MM.1S (cell line): ENCODE data around the gene SLC51B.
"Not testable (repeated sequence)": the region's sequence is repeated elsewhere in the genome, so short reads cannot be mapped to it uniquely, and the experiment has no call there.

ENCODE experiments used
- DNase-seq: peaks from one replicate; pipeline ENCODE4 v3.0.0-alpha.2; 2015
- H2AFZ ChIP-seq: fragments of 300-600 bp; sonication (generic); 2 replicates; pipeline ENCODE4 v1.6.0; 2016; ENCODE audit warnings: antibody characterized with exemption, low read length
- H3F3A ChIP-seq: fragments of 300-600 bp; sonication (generic); 2 replicates; pipeline ENCODE4 v1.6.1; 2016; ENCODE audit warnings: mild to moderate bottlenecking, antibody characterized with exemption, low read length, moderate library complexity, mixed read lengths; ENCODE audit not compliant: insufficient read depth
- H3K27ac ChIP-seq: fragments of 300-600 bp; sonication (generic); 2 replicates; pipeline ENCODE4 v1.5.1; 2016; ENCODE audit warnings: mild to moderate bottlenecking, low read length
- H3K27me3 ChIP-seq: fragments of 300-600 bp; sonication (generic); replicated peaks from 2 replicates; pipeline ENCODE4 v1.6.0; 2016; ENCODE audit warnings: low read length; ENCODE audit not compliant: insufficient read depth
- H3K36me3 ChIP-seq: fragments of 300-600 bp; sonication (generic); replicated peaks from 2 replicates; pipeline ENCODE4 v1.6.1; 2016; ENCODE audit warnings: mild to moderate bottlenecking, low read length, mixed read lengths; ENCODE audit not compliant: insufficient read depth
- H3K4me1 ChIP-seq: fragments of 300-600 bp; sonication (generic); 2 replicates; pipeline ENCODE4 v1.6.1; 2016; ENCODE audit warnings: low read length, mixed read lengths
- H3K4me2 ChIP-seq: fragments of 300-600 bp; sonication (generic); 2 replicates; pipeline ENCODE4 v1.6.0; 2016; ENCODE audit warnings: low read depth, low read length
- H3K4me3 ChIP-seq: fragments of 300-600 bp; sonication (generic); 2 replicates; pipeline ENCODE4 v1.5.1; 2016; ENCODE audit warnings: low read length, mixed read lengths
- H3K79me2 ChIP-seq: fragments of 300-600 bp; sonication (generic); 2 replicates; pipeline ENCODE4 v1.6.1; 2016; ENCODE audit warnings: mixed run types, low read length, mixed read lengths
- H3K9ac ChIP-seq: fragments of 300-600 bp; sonication (generic); 2 replicates; pipeline ENCODE4 v1.6.1; 2016; ENCODE audit warnings: low read length, mixed read lengths
- H3K9me2 ChIP-seq: fragments of 300-600 bp; sonication (generic); replicated peaks from 2 replicates; pipeline ENCODE4 v1.6.1; 2016; ENCODE audit warnings: mild to moderate bottlenecking, low read length, mixed read lengths; ENCODE audit not compliant: insufficient read depth
- H3K9me3 ChIP-seq: fragments of 300-600 bp; sonication (generic); replicated peaks from 2 replicates; pipeline ENCODE4 v1.6.1; 2016; ENCODE audit warnings: mild to moderate bottlenecking, low read length, mixed read lengths; ENCODE audit not compliant: insufficient read depth
- H4K20me1 ChIP-seq: fragments of 300-600 bp; sonication (generic); 2 replicates; pipeline ENCODE4 v1.6.1; 2016; ENCODE audit warnings: mild to moderate bottlenecking, low read length, moderate library complexity, mixed read lengths; ENCODE audit not compliant: insufficient read depth
- EZH2 ChIP-seq: fragments of 300-600 bp; sonication (generic); optimal IDR thresholded peaks from 2 replicates; pipeline ENCODE3; 2017; ENCODE audit warnings: low read depth, mild to moderate bottlenecking, antibody characterized with exemption, low read length, mixed read lengths
- EZH2phosphoT487 ChIP-seq: fragments of 300-600 bp; sonication (generic); IDR thresholded peaks from 2 replicates; pipeline ENCODE4 v1.6.1; 2018; ENCODE audit warnings: antibody characterized with exemption, low read length
- TF ChIP-seq, protein P1 (sequence below): fragments of 300-600 bp; sonication (generic); IDR thresholded peaks from 2 replicates; pipeline ENCODE4 v1.5.1; 2016; ENCODE audit warnings: antibody characterized with exemption, low read length, mixed read lengths

SLC51B gene

DNA sequence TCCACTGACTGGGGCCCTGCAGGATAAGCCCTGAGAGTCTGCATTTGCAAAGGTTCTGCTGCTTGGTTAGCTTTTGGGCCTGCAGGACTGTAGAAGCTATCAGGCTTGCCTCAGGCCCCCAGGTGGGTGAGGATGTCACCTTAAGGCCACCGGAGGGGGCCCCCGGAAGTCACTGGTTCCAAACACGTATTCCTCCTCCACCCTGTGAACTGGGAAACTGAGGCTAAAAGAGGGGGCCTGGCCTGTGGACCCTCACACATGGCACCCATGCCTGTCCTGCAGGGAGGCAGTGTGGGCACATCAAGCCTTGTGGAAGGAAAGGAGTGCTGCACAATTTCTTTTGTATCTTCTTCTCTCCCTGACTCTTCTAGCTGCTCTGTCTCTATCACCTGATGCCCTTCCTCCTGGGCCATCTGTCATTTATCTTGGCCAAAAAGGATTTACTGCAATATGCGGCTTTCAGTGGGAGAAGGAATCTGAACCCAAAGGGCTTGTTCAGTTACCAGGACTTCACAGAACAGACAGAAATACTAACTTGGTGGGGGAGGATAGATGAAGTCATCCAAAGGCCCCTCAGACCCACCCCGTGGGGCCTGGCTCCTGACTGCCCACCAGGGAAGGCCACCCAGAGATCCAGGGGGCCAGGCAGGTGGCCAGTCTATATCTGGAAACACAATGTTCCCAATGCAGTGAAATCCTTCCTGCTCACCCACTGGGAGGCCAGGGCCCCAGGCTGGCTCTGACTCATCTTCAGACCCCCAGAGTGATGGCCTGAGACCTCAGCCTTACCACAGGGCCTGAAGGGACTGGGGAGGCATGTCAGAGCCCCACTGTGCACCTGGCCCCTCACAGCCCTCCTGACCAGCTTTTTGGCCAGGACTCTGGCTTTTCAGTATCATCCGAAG, 51.5 kb downstream of the SLC51B start:
- no peaks in the 10 kb centered on the region for H3K79me2 ChIP-seq
- TF ChIP-seq EZH2 (no peak), EZH2phosphoT487 (no peak)
- TF ChIP-seq, protein P1, sequence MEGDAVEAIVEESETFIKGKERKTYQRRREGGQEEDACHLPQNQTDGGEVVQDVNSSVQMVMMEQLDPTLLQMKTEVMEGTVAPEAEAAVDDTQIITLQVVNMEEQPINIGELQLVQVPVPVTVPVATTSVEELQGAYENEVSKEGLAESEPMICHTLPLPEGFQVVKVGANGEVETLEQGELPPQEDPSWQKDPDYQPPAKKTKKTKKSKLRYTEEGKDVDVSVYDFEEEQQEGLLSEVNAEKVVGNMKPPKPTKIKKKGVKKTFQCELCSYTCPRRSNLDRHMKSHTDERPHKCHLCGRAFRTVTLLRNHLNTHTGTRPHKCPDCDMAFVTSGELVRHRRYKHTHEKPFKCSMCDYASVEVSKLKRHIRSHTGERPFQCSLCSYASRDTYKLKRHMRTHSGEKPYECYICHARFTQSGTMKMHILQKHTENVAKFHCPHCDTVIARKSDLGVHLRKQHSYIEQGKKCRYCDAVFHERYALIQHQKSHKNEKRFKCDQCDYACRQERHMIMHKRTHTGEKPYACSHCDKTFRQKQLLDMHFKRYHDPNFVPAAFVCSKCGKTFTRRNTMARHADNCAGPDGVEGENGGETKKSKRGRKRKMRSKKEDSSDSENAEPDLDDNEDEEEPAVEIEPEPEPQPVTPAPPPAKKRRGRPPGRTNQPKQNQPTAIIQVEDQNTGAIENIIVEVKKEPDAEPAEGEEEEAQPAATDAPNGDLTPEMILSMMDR, result no peak
- no peaks in the 10 kb centered on the region for H3K27me3 ChIP-seq
- no peaks in the 10 kb centered on the region for H3K4me1 ChIP-seq
- no peak overlapping the region for H2AFZ ChIP-seq
- DNase-seq, result no peak
- H3F3A ChIP-seq, result no peaks in the 10 kb centered on the region
- no peaks in the 10 kb centered on the region for H3K9me2 ChIP-seq
- H3K4me3 ChIP-seq, result no peak overlapping the region
- no peaks in the 10 kb centered on the region for H4K20me1 ChIP-seq
- no peak overlapping the region for H3K9ac ChIP-seq
- H3K9me3 ChIP-seq, result no peaks in the 10 kb centered on the region
- no peak overlapping the region for H3K27ac ChIP-seq
- H3K4me2 ChIP-seq, result no peak overlapping the region
- H3K36me3 ChIP-seq, result no peaks in the 10 kb centered on the region

DNA sequence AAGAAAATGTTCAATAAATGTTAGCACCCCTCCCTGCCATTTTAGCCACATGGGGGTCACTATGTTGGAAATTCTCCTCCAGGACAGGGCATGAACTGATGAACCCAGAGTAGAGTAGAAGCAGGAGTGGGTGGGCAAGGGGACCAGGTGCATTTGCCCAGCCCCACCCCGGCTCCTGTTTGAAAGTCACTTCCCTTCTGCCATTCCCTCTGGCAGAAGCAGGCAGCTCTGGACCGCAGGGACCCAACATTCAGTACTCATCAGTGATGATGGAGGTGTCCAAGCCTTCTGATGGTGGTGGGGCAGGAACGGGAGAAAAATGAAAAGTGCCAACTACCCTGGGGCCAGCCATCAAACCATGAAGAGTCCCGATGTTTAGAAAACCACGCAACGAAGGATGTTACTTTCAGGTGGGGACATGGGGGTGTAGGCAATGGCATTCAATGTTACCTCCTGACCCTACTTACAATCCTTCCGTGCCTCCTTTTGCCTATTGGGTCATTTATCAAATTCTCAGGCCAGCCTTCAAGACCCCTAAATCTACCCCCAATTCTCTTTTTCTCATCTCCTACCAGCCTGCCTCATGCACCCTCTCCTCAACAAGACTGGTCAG, 52.6 kb downstream of the SLC51B start:
- Histone ChIP-seq H3K9ac (no peak overlapping the region), H3F3A (no peaks in the 10 kb centered on the region)

DNA sequence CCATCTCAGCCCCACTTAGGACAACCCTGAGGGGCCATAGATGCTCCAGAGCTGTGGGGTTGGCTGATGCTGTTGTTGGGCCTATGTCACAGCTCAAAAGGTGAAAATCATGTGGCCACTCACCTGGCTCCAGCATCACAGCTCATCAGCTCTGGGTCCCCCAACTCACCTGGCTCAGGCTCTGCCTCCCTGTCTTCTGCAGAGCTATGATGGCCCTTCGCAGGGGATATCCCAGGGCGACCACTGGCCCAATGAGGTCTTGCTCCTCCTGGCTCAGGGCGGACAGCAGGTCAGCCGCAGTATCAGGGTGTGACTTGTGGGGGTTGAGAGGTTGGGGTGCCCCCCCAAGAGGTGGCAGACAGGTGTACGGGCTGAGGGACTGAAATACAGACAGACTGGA, 54.1 kb downstream of the SLC51B start:
- Histone ChIP-seq H4K20me1 (no peaks in the 10 kb centered on the region), H3K36me3 (no peaks in the 10 kb centered on the region), H3K9ac (no peak overlapping the region), H3K4me1 (no peaks in the 10 kb centered on the region), H2AFZ (no peak overlapping the region), H3K9me2 (no peaks in the 10 kb centered on the region), H3K79me2 (no peaks in the 10 kb centered on the region), H3K27me3 (no peaks in the 10 kb centered on the region), H3K4me2 (no peak overlapping the region), H3K9me3 (no peaks in the 10 kb centered on the region), H3F3A (no peaks in the 10 kb centered on the region), H3K27ac (no peak overlapping the region), H3K4me3 (no peak overlapping the region)
- no peak for DNase-seq
- TF ChIP-seq EZH2, result no peak
- no peak for TF ChIP-seq EZH2phosphoT487
- TF ChIP-seq, protein P1, result no peak

More for the DNA sequence above, 52.6 kb downstream of the SLC51B start:
- no peak for DNase-seq
- H3K4me2 ChIP-seq, result no peak overlapping the region
- no peaks in the 10 kb centered on the region for H3K79me2 ChIP-seq
- H3K9me3 ChIP-seq, result no peaks in the 10 kb centered on the region
- no peak overlapping the region for H3K4me3 ChIP-seq
- H3K27ac ChIP-seq, result no peak overlapping the region
- TF ChIP-seq, protein P1, result no peak
- TF ChIP-seq EZH2 (no peak), EZH2phosphoT487 (no peak)
- H2AFZ ChIP-seq, result no peak overlapping the region
- no peaks in the 10 kb centered on the region for H3K4me1 ChIP-seq
- H4K20me1 ChIP-seq, result no peaks in the 10 kb centered on the region
- no peaks in the 10 kb centered on the region for H3K36me3 ChIP-seq
- H3K27me3 ChIP-seq, result no peaks in the 10 kb centered on the region
- no peaks in the 10 kb centered on the region for H3K9me2 ChIP-seq

DNA sequence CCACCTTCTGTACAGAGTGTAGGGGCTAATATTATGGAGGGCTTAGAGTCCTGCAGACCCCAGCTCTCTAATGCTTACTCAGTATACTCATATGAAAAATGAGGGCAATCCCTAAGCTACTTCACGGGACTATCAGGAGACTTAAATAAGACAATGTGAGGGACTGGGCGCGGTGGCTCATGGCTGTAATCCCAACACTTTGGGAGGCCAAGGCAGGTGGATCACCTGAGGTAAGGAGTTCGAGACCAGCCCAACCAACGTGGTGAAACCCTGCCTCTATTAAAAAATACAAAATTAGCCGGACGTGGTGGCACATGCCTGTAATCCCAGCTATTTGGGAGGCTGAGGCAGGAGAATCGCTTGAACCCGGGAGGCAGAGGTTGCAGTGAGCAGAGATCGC, 54.6 kb downstream of the SLC51B start:
- H2AFZ ChIP-seq, H3K36me3 ChIP-seq, H3K4me1 ChIP-seq, H4K20me1 ChIP-seq, H3K27ac ChIP-seq, H3F3A ChIP-seq, H3K27me3 ChIP-seq, H3K4me2 ChIP-seq, DNase-seq, H3K9me3 ChIP-seq, H3K4me3 ChIP-seq, H3K9me2 ChIP-seq, H3K9ac ChIP-seq, H3K79me2 ChIP-seq: not testable (repeated sequence)
